GM12891 (cell line): ENCODE results near the gene SPIN2B.
A peak's percentile ranks its signal among the peaks of the same experiment; 100 is the strongest.
"Not testable (repeated sequence)": the region's sequence is repeated elsewhere in the genome, so short reads cannot be mapped to it uniquely, and the experiment has no call there.

Experiments used
- DNase-seq: peaks from one replicate; pipeline ENCODE4 v3.0.0; 2011; ENCODE audit warnings: low spot score; ENCODE audit not compliant: insufficient read length
- FAIRE-seq: peaks from 2 replicates; lab custom pipeline; 2011; peaks lifted over from hg19 to GRCh38; lab: Jason Lieb, UNC
- PAX5 ChIP-seq: IDR thresholded peaks from 2 replicates; pipeline ENCODE4 v1.6.1; 2011; ENCODE audit warnings: low read length, moderate library complexity, mild to moderate bottlenecking; ENCODE audit not compliant: insufficient read depth, severe bottlenecking
- POLR2A ChIP-seq: IDR thresholded peaks from 2 replicates; pipeline ENCODE4 v1.6.1; 2011; ENCODE audit warnings: low read depth, low read length, control low read depth
- POLR2AphosphoS5 ChIP-seq: IDR thresholded peaks from 2 replicates; pipeline ENCODE4 v1.6.1; 2011; ENCODE audit warnings: low read depth, low read length, control low read depth
- POU2F2 ChIP-seq: IDR thresholded peaks from 2 replicates; pipeline ENCODE4 v1.6.1; 2011; ENCODE audit warnings: low read depth, mild to moderate bottlenecking, control low read depth, low read length, moderate library complexity
- SPI1 ChIP-seq: IDR thresholded peaks from 2 replicates; pipeline ENCODE4 v1.6.1; 2011; ENCODE audit warnings: low read depth, low read length, control low read depth
- TAF1 ChIP-seq: IDR thresholded peaks from 2 replicates; pipeline ENCODE4 v1.6.1; 2011; ENCODE audit warnings: low read depth, low read length, control low read depth

The SPIN2B gene

DNA sequence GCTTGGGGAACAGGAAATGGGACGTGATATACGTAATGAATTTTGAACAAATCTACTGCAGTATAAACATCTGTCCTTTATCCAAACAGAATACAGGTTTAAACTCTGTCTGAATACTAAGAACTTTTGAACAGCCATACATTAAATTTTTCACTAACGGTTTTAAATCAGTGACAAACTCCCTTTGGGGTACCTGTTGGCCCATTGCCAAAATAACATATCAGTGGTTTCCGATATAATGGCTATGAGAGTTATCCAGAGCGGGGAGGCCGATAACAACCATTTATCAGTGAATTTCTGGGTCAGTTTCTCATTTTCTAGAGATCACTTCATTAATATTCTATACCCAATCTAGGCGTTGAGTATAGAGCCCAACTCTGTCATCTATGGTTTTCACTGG, 10.7 kb upstream of the SPIN2B start:
- DNase-seq = no peak
- TF ChIP-seq POU2F2 (no peak), TAF1 (no peak), SPI1 (no peak), POLR2A (no peak), PAX5 (no peak), POLR2AphosphoS5 (no peak)
- no peak for FAIRE-seq

DNA sequence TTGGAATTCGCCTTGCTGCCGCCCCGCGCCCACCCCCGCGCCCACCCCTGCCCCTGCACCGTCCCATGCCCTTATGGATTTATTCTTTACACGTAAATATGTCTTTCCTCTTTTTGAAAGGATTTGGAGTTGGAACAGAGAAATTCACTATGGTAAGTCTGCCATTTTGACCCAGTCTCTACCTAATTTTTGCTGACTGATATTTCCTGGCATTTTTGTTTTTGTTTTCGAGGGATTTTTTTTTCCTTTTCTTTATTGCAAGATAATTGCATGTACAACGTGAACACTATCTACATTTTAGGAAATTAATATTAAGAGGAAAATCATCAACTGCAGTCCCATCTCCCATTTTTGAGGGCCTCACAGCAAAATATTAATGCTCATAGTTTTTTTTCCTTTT, 468 bp upstream of the SPIN2B start:
- DNase-seq = no peak
- TF ChIP-seq SPI1 (no peak), PAX5 (no peak), POLR2AphosphoS5 (no peak), POLR2A (no peak), POU2F2 (no peak), TAF1 (no peak)
- FAIRE-seq = peak; percentile 13

GRCh38 chrX:57120619-57121161, 658 bp downstream of the SPIN2B start:
- not testable (repeated sequence) for DNase-seq, FAIRE-seq

DNA sequence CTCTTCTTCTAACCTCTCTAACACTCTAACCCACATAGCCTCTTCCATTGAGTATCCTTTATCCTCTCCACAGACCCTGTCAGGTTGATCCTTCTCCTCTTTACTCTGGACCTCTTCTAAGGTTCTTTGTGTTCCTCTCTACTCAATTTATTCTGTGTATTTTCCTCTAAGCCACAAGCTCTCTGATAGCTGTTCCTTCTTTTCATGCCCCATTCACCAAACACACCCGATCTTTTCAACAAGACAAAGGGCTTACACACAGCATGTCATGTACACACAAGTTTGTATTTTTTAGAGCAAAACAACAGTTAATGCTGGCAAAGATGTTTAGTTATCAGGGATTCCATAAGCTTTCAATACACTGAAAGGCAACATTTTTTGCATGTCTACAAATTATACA, 1.9 kb downstream of the SPIN2B start:
- no peak for TF ChIP-seq SPI1
- TF ChIP-seq PAX5 = no peak
- no peak for TF ChIP-seq POLR2A
- TF ChIP-seq POLR2AphosphoS5 = no peak
- TF ChIP-seq TAF1 = no peak
- DNase-seq = no peak
- no peak for FAIRE-seq

GRCh38 chrX:57117566-57117965, 3.8 kb downstream of the SPIN2B start:
- FAIRE-seq, DNase-seq: not testable (repeated sequence)

GRCh38 chrX:57104921-57105398, 16.4 kb downstream of the SPIN2B start:
- TF ChIP-seq POU2F2 (no peak), TAF1 (no peak), SPI1 (no peak), POLR2AphosphoS5 (no peak), POLR2A (no peak), PAX5 (no peak)
- FAIRE-seq = no peak

GRCh38 chrX:57104406-57104805, 16.9 kb downstream of the SPIN2B start:
- no peak for TF ChIP-seq SPI1
- no peak for TF ChIP-seq TAF1
- TF ChIP-seq PAX5 = no peak
- no peak for TF ChIP-seq POLR2AphosphoS5
- TF ChIP-seq POLR2A = no peak
- TF ChIP-seq POU2F2 = no peak
- no peak for DNase-seq
- no peak for FAIRE-seq

More at GRCh38 chrX:57104921-57105398, 16.4 kb downstream of the SPIN2B start:
- DNase-seq = no peak

GRCh38 chrX:57103489-57103888, 17.9 kb downstream of the SPIN2B start:
- DNase-seq (no peak), FAIRE-seq (no peak)
- no peak for TF ChIP-seq POLR2A
- TF ChIP-seq TAF1 = no peak
- TF ChIP-seq PAX5 = no peak
- TF ChIP-seq POLR2AphosphoS5 = no peak
- TF ChIP-seq SPI1 = no peak
- TF ChIP-seq POU2F2 = no peak

GRCh38 chrX:57102918-57103317, 18.4 kb downstream of the SPIN2B start:
- FAIRE-seq, DNase-seq: not testable (repeated sequence)

DNA sequence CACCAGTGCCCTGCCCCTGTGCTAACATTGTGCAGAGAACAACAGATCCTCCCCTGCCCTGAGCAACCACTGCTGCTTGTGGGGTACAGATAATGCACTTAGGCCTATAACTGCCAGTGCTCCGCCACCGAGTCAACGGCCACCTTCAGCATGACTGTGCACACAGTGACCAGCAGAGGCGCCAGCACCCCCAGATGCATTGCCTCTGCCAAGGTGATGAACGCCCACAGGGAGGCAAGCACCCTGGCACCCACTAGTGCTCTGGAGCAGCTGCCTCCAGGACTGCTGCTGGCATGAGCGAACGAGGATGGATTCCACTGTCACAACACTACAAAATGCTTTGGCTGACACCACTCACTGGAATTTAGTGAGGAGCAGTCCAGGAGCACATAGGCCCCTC, 38.2 kb downstream of the SPIN2B start:
- FAIRE-seq = no peak
- no peak for TF ChIP-seq POLR2AphosphoS5
- TF ChIP-seq PAX5 = no peak
- TF ChIP-seq POLR2A = no peak
- TF ChIP-seq POU2F2 = no peak
- no peak for TF ChIP-seq TAF1
- TF ChIP-seq SPI1 = no peak
- DNase-seq = no peak

- FAIRE-seq = no peak
- no peak for TF ChIP-seq POLR2A
- TF ChIP-seq SPI1 = no peak
- TF ChIP-seq PAX5 = no peak
- TF ChIP-seq TAF1 = no peak
- TF ChIP-seq POLR2AphosphoS5 = no peak
- no peak for TF ChIP-seq POU2F2
Measured at GRCh38 chrX:57074458-57074857, 46.9 kb downstream of the SPIN2B start.

More at GRCh38 chrX:57074458-57074857, 46.9 kb downstream of the SPIN2B start:
- DNase-seq = no peak
